GM18511 (cell line): ENCODE results near the gene IMMT.

Experiments used
- ATAC-seq: cut with Tn5 transposase; IDR thresholded peaks from one replicate; pipeline ENCODE4 v1.9.1; 2021; ENCODE audit warnings: mild to moderate bottlenecking, moderate library complexity; ENCODE audit not compliant: unreplicated experiment

The IMMT gene

DNA sequence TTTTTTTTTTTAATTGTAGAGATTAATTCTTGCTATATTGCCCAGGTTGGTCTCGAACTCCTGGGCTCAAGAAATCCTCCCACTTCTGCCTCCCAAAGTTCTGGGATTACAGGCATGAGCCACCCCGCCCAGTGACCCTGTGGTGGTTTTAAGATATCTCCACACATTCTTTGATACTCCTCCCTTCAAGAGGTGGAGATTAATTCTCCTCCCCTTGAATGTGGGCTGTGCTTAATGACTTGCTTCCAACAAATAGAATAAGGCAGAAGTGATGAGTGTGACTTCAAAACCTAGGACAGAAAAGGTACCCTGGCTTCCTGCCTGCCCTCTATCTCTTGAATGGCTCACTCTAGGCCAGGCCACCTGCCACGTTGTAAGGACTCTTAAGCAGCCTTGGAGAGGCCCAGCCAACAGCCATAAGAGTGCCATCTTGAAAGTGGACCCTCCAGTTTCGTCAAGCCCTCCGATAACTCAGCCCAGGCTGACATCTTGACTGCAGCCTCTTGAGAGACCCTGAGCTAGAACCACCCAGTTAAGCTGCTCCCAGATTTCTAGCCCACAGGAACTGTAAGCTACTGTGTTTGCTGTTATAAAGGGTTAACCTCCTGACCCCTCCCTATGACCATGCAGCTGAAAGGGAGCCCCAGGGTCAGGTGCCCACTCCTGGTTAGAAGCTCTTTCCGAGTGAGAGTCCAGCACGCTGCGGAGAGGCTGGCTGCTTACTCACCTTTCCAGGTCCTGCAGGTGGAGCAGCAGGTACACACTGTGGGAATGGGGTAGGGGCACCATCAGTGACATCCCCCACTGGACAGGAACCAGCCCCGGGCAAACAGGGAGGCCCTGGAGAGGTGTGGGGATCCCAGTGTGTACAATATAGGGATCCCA is 31.6 kb upstream of the IMMT start:
- no peak for ATAC-seq

GRCh38 chr2:86226070-86226469 is 30.8 kb upstream of the IMMT start:
- ATAC-seq = no peak

DNA sequence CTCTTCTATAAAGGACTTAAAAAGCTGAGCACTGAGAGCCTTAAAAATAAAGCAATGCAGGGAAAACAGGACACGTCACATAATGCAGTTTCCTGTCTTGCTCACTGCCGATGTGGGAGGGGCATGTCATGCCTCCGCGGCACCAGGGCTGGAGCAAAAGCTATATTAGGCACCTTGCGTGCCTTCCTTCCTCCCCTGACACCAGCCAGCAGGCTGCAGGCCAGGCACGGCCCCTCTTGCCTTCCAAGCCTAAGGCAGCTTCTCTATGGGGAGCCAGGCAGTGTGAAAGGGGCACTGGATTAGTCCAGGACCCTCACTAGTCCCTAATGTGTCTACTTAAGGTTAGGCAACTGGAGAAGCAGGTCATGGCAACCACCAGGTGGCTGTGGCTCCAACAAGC is 30.3 kb upstream of the IMMT start:
- ATAC-seq = peak; percentile 71

DNA sequence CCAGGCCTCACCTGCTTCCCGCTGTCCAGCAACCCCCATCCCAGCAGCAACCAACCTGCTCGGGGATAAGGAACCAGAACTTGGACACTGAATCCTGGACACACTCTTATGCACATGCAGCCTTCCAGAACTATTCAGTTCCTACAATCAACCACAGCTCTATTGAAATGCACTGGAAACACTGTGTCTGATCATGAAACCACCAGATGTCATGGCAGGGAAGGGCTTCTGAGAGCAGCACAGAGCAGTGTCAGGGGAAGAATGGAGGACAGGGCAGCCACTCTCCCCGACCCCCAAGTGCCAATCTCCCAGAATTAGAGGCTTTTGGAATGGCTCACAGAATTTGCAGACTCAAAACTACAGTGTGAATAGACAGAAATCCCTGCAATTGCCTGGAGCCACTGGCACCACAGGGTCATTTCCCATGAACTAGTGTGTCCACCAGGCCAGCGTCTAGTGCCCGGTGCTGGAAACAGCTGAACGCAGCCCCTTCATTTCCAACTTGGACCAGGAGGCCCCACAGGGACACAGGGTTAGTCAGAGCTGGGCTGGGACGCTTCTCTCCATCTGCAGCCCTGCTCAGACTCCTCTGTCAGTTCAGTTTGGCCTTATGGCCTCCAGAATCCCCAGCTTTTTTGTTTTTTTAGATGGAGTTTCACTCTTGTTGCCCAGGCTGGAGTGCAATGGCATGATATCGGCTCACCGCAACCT is 29.5 kb upstream of the IMMT start:
- no peak for ATAC-seq

DNA sequence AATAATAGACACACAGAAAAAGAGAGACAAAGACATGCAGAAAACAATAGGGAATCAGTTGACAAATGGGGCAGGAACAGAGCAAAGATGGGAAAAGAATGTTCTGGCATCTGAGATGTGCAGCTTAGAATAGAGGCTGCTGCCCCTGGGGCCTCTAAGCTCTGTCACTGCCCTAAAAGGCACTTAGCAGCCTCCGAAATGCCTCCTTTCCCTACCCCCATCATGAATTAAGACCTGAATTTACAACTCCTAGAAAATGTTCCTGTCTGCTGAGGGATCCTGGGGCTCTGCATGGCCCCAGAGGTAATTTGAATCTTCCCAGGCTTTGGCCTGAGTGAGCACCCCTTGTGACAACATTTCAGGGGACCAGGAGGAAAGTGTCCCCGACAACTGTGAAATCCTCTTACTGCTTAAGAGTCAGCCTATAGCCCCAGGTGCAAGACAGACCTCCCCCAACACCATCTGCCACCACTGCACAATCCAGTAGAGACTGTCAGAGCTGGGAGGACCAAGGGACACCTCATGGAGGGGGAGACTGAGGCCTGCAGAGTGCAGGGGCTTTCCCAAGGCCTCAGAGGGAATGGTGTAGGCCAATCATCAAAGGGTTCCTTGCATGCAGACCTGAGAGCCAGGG is 28.8 kb upstream of the IMMT start:
- ATAC-seq = no peak

GRCh38 chr2:86223140-86223926 is 28.1 kb upstream of the IMMT start:
- no peak for ATAC-seq

DNA sequence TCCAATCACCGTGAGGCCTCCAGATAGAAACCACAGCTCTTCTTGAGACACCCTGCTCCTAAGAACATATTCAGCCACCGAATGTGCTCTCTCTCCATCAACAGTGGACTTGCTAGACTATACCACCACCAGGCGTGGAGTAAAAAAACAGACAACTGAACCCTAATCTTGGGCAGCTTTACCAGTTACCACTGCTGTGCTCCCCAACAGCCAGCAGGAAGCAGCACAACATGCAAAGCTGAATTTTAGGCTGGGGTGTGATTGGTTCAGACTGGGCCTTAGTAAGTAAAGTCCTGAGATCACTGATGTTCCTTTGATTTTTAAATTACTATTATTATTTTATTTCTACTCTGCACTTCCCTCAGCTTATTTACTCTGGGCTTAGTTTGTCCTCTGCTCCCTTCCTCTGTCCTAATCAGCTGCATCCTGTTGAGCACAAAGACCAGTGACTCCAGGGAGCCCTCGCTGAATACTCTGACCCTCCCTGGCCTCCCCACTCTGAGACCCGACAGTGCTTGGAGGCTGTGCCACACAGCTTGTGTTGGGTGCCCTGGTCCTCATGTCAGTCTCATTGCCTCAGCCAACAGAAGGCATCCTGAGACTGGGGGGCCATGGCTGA is 25.9 kb upstream of the IMMT start:
- ATAC-seq = no peak

GRCh38 chr2:86219896-86220295 is 24.6 kb upstream of the IMMT start:
- no peak for ATAC-seq

GRCh38 chr2:86218124-86218523 is 22.9 kb upstream of the IMMT start:
- no peak for ATAC-seq

DNA sequence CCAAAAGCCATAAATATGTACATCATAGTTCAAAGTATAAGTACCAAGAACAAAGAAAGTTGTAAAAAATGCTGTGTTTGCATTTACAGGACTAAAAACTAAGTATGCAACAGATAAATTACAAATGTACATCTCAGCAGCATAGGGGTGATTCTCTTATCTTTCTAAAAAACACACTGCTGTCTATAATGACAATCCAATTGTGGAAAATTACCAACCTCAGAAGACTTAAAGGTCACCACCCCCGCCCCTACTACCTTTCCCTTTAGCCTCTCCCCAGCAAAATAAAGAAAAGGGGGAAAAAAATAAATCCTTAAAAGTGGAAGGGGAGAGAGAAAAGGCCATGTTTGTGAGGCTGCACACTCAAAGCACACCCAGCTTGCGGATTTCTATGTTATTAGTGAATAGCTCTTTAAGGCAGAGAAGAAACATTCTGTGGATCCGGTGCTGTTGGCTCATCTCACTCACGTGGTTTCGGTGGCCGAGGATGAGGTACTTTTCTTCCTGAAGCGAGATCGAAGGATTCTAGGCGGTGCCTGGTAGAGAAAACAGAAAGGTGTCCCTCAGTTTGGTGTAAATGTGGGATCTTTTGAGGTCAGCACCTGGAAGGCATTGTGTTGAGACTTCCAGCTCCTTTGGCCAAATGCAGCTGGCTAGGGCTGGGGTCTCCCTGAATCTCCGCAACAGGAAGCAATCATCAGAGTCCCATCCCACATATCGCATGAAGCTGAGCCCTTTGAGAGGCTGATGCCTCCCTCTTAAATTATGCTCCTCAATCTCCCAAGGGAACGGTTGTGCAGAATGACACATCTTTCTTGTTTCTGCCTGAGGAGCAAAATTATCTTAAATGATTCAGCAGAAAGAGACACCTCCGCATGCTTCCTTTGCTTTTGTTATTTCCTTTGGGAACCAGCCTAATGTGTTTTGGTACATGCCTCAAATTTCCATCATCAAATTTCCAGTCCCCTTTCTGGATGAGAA is 21.6 kb upstream of the IMMT start:
- no peak for ATAC-seq

GRCh38 chr2:86214503-86214832 is 19.2 kb upstream of the IMMT start:
- no peak for ATAC-seq

- ATAC-seq = no peak
These were observed 18.6 kb upstream of the IMMT start for GRCh38 chr2:86213699-86214502.

DNA sequence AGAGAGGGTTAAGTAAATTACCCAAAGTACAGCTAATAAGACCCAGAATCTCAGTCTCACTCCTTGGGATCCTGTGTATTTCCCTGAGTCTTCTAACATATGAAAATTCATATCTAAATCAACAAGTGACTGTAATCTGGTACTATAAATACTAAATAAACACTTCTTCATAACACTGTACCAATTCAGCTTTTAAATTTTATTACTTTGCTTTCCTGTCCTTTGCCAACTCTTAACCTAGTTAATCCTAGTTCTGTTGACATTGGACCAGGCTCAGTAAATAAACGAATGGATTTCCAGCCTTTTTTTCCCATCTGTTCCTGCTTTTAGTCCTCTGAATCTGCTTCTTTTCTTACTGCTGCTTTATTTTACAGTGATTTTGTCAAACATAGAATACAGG is 17.8 kb upstream of the IMMT start:
- no peak for ATAC-seq

DNA sequence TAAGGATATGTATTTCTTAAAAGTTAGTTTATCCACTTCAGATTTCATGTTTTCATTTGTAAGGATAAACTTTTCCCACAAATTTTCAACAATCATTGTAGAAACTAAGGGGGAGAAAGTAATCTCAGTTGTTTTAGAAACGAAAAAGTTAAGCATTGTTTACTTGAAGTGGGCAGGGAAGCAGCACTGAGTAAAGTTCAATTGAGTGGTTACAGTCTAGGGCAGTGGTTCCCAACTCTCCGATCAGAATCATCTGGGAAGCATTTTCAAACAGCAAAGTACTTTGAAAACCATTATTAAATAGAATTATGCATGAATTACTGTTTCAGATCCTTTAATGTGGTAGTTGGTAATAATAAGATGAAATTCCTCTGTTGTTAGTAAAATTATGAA is 16.5 kb upstream of the IMMT start:
- no peak for ATAC-seq

DNA sequence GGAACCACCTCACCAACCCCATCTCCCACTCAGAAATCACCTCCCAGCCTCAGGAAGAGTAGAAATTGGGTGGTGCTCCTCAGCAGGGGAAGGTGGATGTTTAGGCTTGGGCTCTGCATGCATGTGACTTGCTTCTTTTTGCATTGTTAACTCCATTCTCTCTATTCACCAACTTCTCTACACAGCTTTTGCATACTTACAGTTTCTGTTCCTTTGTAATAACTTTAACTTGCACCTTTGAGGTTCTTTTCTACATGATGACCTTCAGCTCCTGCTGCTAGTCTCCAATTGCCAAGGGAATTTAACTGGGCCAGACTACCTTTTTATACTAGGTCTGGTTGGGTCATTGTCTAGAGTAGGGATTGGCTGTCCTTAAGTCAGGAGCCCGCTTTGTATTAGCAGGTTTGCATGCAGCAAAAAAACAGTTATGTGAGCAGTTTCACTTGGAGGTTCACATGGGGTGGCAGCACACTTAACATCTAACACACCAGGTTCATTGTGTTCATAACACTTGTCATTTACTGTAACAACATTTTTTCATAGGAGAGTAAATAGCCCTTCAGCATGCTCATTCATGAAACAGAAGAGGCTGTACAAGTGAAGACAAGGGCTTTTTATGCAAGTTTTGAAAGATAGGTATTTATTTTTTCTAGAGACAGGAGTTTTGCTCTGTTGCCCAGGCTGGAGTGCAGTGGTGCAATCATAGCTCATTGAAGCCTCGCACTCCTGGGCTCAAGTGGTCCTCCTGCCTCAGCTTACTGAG is 16.0 kb upstream of the IMMT start:
- ATAC-seq = no peak

DNA sequence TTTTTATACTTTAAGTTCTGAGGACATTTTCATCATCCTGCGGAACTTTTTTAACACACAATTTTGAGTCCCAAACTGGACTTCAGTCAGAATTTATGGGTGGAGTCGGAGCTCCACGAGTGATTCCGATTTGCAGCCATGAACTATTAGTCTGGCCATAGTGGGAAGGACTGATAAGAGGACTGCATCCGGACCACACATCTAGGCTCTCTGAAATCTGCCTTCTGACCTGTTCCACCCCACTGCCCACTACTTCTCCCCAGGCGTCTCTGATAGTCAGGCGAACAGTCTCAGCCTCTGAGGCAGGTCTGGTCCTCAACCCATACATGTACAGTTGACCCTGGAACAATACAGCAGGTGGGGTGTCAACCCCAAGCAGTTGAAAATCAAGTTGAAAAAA is 9.2 kb upstream of the IMMT start:
- no peak for ATAC-seq

GRCh38 chr2:86203614-86204013 is 8.4 kb upstream of the IMMT start:
- ATAC-seq = no peak

DNA sequence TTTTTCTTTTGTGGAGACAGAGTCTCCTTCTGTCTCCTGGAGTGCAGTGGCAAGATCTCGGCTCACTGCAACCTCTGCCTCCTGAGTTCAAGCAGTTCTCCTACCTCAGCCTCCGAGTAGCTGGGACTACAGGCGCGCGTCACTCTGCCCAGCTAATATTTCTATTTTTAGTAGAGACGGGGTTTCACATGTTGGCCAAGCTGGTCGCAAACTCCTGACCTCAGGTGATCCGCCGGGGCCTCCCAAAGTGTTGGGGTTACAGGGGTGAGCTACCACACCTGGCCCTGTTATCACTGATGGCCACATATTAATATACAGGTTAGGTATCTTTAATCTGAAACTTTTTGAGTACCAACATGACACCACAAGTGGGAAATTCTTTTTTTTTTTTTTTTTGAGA is 7.4 kb upstream of the IMMT start:
- no peak for ATAC-seq
